ENCODE results near the gene OR10A4. TPM values are rescaled to one million over a fixed set of nuclear protein-coding genes. Genes with fewer than 3 reads are reported as not detected.

OR10A4 gene
- total RNA-seq, 1 experiment from 2014 or later = not detected

DNA sequence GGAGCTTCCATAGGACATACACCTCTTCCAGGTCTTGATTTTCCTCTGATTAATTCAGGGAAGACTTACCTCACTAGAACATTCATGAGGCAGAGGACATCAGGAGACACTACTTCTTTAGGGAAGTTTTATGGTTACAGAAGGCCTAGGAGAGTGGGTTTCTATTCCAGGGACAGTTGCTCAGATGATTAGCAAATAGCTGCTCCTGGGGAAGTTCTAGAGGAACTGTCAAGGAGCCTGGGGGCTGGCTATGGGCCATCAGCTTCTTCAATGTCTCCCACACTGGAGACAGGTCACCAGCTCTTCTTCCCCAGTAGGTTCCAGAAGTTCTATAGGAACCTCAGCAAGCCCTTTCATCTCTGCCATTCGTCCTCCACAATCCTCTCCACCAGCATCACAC lies 42.4 kb upstream of the OR10A4 start:
- no peaks in the 10 kb centered on the region for H3K79me2 ChIP-seq (ENCODE audit: low read length)
- H3K9ac ChIP-seq (ENCODE audit: low read length) = no peak overlapping the region
- ChIA-PET POLR2A (ENCODE audit: unreplicated experiment) (no interaction called here), CTCF (no interaction called here)
- TF ChIP-seq, protein P1, sequence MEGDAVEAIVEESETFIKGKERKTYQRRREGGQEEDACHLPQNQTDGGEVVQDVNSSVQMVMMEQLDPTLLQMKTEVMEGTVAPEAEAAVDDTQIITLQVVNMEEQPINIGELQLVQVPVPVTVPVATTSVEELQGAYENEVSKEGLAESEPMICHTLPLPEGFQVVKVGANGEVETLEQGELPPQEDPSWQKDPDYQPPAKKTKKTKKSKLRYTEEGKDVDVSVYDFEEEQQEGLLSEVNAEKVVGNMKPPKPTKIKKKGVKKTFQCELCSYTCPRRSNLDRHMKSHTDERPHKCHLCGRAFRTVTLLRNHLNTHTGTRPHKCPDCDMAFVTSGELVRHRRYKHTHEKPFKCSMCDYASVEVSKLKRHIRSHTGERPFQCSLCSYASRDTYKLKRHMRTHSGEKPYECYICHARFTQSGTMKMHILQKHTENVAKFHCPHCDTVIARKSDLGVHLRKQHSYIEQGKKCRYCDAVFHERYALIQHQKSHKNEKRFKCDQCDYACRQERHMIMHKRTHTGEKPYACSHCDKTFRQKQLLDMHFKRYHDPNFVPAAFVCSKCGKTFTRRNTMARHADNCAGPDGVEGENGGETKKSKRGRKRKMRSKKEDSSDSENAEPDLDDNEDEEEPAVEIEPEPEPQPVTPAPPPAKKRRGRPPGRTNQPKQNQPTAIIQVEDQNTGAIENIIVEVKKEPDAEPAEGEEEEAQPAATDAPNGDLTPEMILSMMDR (conservative IDR thresholded peaks at IDR 0.05; ENCODE audit: low read depth, low read length) = no peak
- TF ChIP-seq EZH2 (IDR thresholded peaks at IDR 0.05; ENCODE audit: low read length, unreplicated experiment) (no peak), EZH2phosphoT487 (IDR thresholded peaks at IDR 0.05; ENCODE audit: borderline replicate concordance, low read length) (no peak)
- no peaks in the 10 kb centered on the region for H3K27me3 ChIP-seq (ENCODE audit: low read length)
- DNase-seq (no peak), ATAC-seq (no peak)
- H2AFZ ChIP-seq (ENCODE audit: low read length) = no peak overlapping the region
- no peaks in the 10 kb centered on the region for H3K4me1 ChIP-seq (ENCODE audit: insufficient read depth, low read length)
- H3F3A ChIP-seq (ENCODE audit: low read length, unreplicated experiment) = no peaks in the 10 kb centered on the region
- no peak overlapping the region for H3K27ac ChIP-seq (ENCODE audit: low read length)
- H3K4me3 ChIP-seq (ENCODE audit: low read length) = no peak overlapping the region
- H3K36me3 ChIP-seq (ENCODE audit: low read depth, low read length) = no peaks in the 10 kb centered on the region
- no peak overlapping the region for H3K4me2 ChIP-seq (ENCODE audit: low read length)
- no peaks in the 10 kb centered on the region for H4K20me1 ChIP-seq (ENCODE audit: low read length)
- no peaks in the 10 kb centered on the region for H3K9me3 ChIP-seq (ENCODE audit: low read length)
- intact Hi-C loops (cut with micrococcal nuclease) = no loop called here
- no peaks in the 10 kb centered on the region for H3K9me2 ChIP-seq (replicated peaks; ENCODE audit: low read length)
- no TSS peak for BruUV-seq (replicated peaks)

DNA sequence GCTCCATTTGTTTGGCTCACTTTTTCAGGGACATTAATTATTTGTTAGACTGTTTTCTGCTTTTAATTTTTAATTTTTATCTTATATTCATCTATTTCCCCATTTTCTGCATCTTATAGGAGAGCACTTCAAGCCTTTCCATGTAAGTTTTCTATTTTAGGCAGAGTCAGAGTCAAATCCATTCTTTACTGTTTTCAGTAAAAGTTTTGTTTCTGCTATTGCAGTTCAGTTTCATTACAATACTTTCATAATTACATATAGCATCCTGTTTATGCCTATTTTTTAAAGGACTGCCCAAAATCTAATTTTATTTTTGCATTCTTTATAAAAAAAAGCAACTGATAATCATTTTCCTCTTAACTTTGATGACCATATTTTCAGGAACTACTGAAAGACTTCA lies 34.7 kb upstream of the OR10A4 start:
- no peak overlapping the region for H3K4me2 ChIP-seq (ENCODE audit: low read length)
- H2AFZ ChIP-seq (ENCODE audit: low read length) = no peak overlapping the region
- H3K9me3 ChIP-seq (ENCODE audit: low read length) = no peaks in the 10 kb centered on the region
- no peaks in the 10 kb centered on the region for H3K79me2 ChIP-seq (ENCODE audit: low read length)
- ATAC-seq (no peak), DNase-seq (no peak)
- intact Hi-C loops (cut with micrococcal nuclease) = no loop called here
- POLR2A ChIA-PET (ENCODE audit: unreplicated experiment) = no interaction called here
- no peaks in the 10 kb centered on the region for H3K4me1 ChIP-seq (ENCODE audit: insufficient read depth, low read length)
- no peaks in the 10 kb centered on the region for H3F3A ChIP-seq (ENCODE audit: low read length, unreplicated experiment)
- no peak overlapping the region for H3K4me3 ChIP-seq (ENCODE audit: low read length)
- no TSS peak for BruUV-seq (replicated peaks)
- no peaks in the 10 kb centered on the region for H3K36me3 ChIP-seq (ENCODE audit: low read depth, low read length)
- CTCF ChIA-PET = no interaction called here
- no peak overlapping the region for H3K27ac ChIP-seq (ENCODE audit: low read length)
- no peaks in the 10 kb centered on the region for H3K27me3 ChIP-seq (ENCODE audit: low read length)
- no peak overlapping the region for H3K9ac ChIP-seq (ENCODE audit: low read length)
- TF ChIP-seq EZH2 (IDR thresholded peaks at IDR 0.05; ENCODE audit: low read length, unreplicated experiment) (no peak), EZH2phosphoT487 (IDR thresholded peaks at IDR 0.05; ENCODE audit: borderline replicate concordance, low read length) (no peak)
- TF ChIP-seq, protein P1 (conservative IDR thresholded peaks at IDR 0.05; ENCODE audit: low read depth, low read length) = no peak
- H3K9me2 ChIP-seq (replicated peaks; ENCODE audit: low read length) = no peaks in the 10 kb centered on the region
- no peaks in the 10 kb centered on the region for H4K20me1 ChIP-seq (ENCODE audit: low read length)

DNA sequence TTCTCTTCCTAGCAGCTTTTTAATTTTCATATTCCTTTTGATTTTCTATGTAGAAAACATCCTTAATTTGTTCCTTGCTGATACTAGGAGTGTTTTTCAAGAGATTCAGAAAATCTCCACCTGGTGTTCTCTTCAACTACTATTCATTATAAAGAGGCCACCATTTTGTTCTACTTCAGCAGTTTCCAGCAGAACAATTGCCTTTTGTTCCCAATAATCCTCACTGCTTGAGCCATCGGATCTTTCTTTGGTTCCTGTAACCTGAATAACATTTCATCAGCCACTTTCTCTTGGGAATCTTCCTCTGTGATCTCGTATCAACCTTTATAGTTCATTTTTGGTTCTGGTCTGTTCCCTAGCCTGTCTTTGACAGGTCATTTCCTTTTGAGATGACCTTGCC lies 32.8 kb upstream of the OR10A4 start:
- H4K20me1 ChIP-seq (ENCODE audit: low read length) = no peaks in the 10 kb centered on the region
- no peaks in the 10 kb centered on the region for H3F3A ChIP-seq (ENCODE audit: low read length, unreplicated experiment)
- ATAC-seq (no peak), DNase-seq (no peak)
- no peaks in the 10 kb centered on the region for H3K27me3 ChIP-seq (ENCODE audit: low read length)
- H3K4me2 ChIP-seq (ENCODE audit: low read length) = no peak overlapping the region
- H3K4me3 ChIP-seq (ENCODE audit: low read length) = no peak overlapping the region
- TF ChIP-seq EZH2phosphoT487 (IDR thresholded peaks at IDR 0.05; ENCODE audit: borderline replicate concordance, low read length) (no peak), EZH2 (IDR thresholded peaks at IDR 0.05; ENCODE audit: low read length, unreplicated experiment) (no peak)
- TF ChIP-seq, protein P1 (conservative IDR thresholded peaks at IDR 0.05; ENCODE audit: low read depth, low read length) = no peak
- no peaks in the 10 kb centered on the region for H3K9me2 ChIP-seq (replicated peaks; ENCODE audit: low read length)
- no peak overlapping the region for H2AFZ ChIP-seq (ENCODE audit: low read length)
- no peak overlapping the region for H3K27ac ChIP-seq (ENCODE audit: low read length)
- ChIA-PET POLR2A (ENCODE audit: unreplicated experiment) (no interaction called here), CTCF (no interaction called here)
- H3K4me1 ChIP-seq (ENCODE audit: insufficient read depth, low read length) = no peaks in the 10 kb centered on the region
- no peaks in the 10 kb centered on the region for H3K9me3 ChIP-seq (ENCODE audit: low read length)
- no TSS peak for BruUV-seq (replicated peaks)
- intact Hi-C loops (cut with micrococcal nuclease) = no loop called here
- H3K9ac ChIP-seq (ENCODE audit: low read length) = no peak overlapping the region
- no peaks in the 10 kb centered on the region for H3K79me2 ChIP-seq (ENCODE audit: low read length)
- no peaks in the 10 kb centered on the region for H3K36me3 ChIP-seq (ENCODE audit: low read depth, low read length)
